ENCODE measurements around the gene UBE2D2. TPM values are rescaled to one million over a fixed set of nuclear protein-coding genes. Genes with fewer than 3 reads are reported as not detected.

UBE2D2 gene
- total and polyA plus RNA-seq, 2 of the 13 experiments (the other 11 are each of a cell fraction or from before 2014, with no cell fraction given), result 79.1 to 109 TPM

DNA sequence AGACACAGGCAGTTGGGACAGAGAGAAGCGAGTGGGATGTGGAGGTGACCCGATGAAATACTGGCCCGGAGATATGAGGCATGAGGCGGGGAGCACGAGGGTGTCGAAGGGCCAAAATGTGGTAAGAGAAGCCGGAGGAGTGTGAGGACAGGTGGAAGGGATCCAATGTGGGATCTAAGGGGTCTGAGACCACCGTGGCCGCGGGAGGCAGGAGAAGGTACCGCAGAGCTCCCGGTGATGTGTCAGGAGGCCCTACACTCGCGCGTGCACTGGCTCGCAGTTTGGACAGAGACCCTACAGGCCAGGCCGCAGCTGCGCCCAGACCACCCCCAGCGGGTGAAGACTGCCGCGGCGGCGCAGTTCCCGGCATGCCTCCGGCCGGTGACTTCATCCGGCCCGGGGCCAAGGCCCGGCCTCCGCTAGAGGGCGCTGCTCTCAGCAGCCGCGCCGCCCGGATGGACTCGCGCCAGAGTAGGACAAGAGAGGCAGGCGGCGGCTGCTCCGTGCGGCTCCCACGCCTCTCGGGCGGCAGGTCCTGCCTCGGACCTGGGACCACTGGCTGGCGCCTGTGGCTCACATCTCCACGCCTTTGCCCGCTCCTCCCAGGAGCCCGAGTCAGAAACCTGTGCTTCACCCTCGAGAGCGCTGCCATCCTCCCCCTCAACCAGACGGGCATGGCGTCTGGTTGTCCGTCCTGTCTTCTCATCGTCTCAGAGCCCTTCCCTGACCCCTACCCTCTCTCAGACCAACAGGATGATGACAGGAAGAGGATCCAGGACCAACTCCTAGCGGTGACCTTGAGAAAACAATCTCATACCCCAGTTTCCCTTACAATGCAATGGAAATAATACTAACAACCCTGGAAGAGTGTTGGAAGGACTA, 43.2 kb upstream of the UBE2D2 start (continued):
- TF ChIP-seq PAX8 (CRISPR knock-in tag; IDR thresholded peaks at IDR 0.05; ENCODE audit: borderline replicate concordance) (peak; percentile 75; the same call in 1 of the 2 replicates), ZNF33A (CRISPR knock-in tag; IDR thresholded peaks at IDR 0.05; ENCODE audit: borderline replicate concordance) (no peak), ZNF143 (CRISPR knock-in tag; IDR thresholded peaks at IDR 0.05) (peak; percentile 92), RFXANK (CRISPR knock-in tag; IDR thresholded peaks at IDR 0.05) (peak; percentile 44; the same call in 1 of the 2 replicates), PHF8 (CRISPR knock-in tag; IDR thresholded peaks at IDR 0.05) (peak; percentile 79), ZNF350 (CRISPR knock-in tag; IDR thresholded peaks at IDR 0.05; ENCODE audit: borderline replicate concordance, low read depth) (peak; percentile 77; the same call in 1 of the 2 replicates), ZSCAN21 (CRISPR knock-in tag; IDR thresholded peaks at IDR 0.05; ENCODE audit: borderline replicate concordance) (peak; percentile 82), ZNF747 (CRISPR knock-in tag; IDR thresholded peaks at IDR 0.05; ENCODE audit: borderline replicate concordance) (peak; percentile 97; the same call in 1 of the 2 replicates), ZC3H13 (CRISPR knock-in tag; IDR thresholded peaks at IDR 0.05) (peak; percentile 78; the same call in 1 of the 2 replicates), STAT5B (CRISPR knock-in tag; IDR thresholded peaks at IDR 0.05) (no peak; the same call in 1 of the 2 replicates), ZNF761 (CRISPR knock-in tag; conservative IDR thresholded peaks at IDR 0.05) (peak; percentile 87; the same call in 1 of the 2 replicates), NR1H2 (CRISPR knock-in tag; IDR thresholded peaks at IDR 0.05; ENCODE audit: borderline replicate concordance, low read depth) (no peak), AHR (CRISPR knock-in tag; IDR thresholded peaks at IDR 0.05) (peak; percentile 76; the same call in 1 of the 2 replicates)
- TF ChIP-seq, protein P1, sequence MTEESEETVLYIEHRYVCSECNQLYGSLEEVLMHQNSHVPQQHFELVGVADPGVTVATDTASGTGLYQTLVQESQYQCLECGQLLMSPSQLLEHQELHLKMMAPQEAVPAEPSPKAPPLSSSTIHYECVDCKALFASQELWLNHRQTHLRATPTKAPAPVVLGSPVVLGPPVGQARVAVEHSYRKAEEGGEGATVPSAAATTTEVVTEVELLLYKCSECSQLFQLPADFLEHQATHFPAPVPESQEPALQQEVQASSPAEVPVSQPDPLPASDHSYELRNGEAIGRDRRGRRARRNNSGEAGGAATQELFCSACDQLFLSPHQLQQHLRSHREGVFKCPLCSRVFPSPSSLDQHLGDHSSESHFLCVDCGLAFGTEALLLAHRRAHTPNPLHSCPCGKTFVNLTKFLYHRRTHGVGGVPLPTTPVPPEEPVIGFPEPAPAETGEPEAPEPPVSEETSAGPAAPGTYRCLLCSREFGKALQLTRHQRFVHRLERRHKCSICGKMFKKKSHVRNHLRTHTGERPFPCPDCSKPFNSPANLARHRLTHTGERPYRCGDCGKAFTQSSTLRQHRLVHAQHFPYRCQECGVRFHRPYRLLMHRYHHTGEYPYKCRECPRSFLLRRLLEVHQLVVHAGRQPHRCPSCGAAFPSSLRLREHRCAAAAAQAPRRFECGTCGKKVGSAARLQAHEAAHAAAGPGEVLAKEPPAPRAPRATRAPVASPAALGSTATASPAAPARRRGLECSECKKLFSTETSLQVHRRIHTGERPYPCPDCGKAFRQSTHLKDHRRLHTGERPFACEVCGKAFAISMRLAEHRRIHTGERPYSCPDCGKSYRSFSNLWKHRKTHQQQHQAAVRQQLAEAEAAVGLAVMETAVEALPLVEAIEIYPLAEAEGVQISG (CRISPR knock-in tag; IDR thresholded peaks at IDR 0.05), result peak; percentile 86
- TF ChIP-seq, protein P2, sequence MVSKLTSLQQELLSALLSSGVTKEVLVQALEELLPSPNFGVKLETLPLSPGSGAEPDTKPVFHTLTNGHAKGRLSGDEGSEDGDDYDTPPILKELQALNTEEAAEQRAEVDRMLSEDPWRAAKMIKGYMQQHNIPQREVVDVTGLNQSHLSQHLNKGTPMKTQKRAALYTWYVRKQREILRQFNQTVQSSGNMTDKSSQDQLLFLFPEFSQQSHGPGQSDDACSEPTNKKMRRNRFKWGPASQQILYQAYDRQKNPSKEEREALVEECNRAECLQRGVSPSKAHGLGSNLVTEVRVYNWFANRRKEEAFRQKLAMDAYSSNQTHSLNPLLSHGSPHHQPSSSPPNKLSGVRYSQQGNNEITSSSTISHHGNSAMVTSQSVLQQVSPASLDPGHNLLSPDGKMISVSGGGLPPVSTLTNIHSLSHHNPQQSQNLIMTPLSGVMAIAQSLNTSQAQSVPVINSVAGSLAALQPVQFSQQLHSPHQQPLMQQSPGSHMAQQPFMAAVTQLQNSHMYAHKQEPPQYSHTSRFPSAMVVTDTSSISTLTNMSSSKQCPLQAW (CRISPR knock-in tag; IDR thresholded peaks at IDR 0.05), result peak; percentile 92
- TF ChIP-seq, protein P3, sequence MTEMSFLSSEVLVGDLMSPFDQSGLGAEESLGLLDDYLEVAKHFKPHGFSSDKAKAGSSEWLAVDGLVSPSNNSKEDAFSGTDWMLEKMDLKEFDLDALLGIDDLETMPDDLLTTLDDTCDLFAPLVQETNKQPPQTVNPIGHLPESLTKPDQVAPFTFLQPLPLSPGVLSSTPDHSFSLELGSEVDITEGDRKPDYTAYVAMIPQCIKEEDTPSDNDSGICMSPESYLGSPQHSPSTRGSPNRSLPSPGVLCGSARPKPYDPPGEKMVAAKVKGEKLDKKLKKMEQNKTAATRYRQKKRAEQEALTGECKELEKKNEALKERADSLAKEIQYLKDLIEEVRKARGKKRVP (CRISPR knock-in tag; IDR thresholded peaks at IDR 0.05), result peak in 1 of 2 experiments; percentile 78; a peak in 2 of 4 replicates
- TF ChIP-seq, protein P4, sequence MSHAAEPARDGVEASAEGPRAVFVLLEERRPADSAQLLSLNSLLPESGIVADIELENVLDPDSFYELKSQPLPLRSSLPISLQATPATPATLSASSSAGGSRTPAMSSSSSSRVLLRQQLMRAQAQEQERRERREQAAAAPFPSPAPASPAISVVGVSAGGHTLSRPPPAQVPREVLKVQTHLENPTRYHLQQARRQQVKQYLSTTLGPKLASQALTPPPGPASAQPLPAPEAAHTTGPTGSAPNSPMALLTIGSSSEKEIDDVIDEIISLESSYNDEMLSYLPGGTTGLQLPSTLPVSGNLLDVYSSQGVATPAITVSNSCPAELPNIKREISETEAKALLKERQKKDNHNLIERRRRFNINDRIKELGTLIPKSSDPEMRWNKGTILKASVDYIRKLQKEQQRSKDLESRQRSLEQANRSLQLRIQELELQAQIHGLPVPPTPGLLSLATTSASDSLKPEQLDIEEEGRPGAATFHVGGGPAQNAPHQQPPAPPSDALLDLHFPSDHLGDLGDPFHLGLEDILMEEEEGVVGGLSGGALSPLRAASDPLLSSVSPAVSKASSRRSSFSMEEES (CRISPR knock-in tag; IDR thresholded peaks at IDR 0.05), result no peak; the same call in 1 of the 2 replicates
- TF ChIP-seq, protein P5, sequence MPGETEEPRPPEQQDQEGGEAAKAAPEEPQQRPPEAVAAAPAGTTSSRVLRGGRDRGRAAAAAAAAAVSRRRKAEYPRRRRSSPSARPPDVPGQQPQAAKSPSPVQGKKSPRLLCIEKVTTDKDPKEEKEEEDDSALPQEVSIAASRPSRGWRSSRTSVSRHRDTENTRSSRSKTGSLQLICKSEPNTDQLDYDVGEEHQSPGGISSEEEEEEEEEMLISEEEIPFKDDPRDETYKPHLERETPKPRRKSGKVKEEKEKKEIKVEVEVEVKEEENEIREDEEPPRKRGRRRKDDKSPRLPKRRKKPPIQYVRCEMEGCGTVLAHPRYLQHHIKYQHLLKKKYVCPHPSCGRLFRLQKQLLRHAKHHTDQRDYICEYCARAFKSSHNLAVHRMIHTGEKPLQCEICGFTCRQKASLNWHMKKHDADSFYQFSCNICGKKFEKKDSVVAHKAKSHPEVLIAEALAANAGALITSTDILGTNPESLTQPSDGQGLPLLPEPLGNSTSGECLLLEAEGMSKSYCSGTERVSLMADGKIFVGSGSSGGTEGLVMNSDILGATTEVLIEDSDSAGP (CRISPR knock-in tag; IDR thresholded peaks at IDR 0.05; ENCODE audit: borderline replicate concordance), result peak; percentile 96; the same call in 1 of the 2 replicates
